VCaP (cell line): ENCODE measurements around the gene GNB1L.
A peak's percentile ranks its signal among the peaks of the same experiment; 100 is the strongest.

Experiments
- H3K27ac ChIP-seq: fragments of 450-650 bp; 2 replicates; pipeline ENCODE4 v1.5.1; 2017
- TF ChIP-seq, protein P1 (sequence below): fragments of 450-650 bp; conservative IDR thresholded peaks from 2 replicates; pipeline ENCODE4 v1.5.1; 2017; ENCODE audit warnings: mild to moderate bottlenecking, moderate library complexity

The GNB1L gene

DNA sequence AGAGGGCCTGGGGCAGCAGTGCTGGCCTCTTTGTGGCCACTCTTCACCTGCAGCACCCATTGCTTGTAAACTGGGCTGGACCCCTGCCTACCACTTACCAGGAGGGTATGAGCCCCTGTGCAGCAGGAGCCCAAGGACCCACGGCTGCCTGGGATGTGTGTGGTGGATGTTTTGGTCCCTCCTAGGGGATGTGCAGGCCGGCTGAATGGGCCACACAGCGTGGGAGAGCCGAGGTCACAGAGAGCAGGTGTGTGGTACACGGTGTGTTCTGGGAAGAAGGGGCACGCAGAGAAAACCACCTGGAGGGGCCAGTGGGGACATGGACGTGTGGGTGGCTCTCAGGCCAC lies 19.3 kb upstream of the GNB1L start:
- TF ChIP-seq, protein P1, sequence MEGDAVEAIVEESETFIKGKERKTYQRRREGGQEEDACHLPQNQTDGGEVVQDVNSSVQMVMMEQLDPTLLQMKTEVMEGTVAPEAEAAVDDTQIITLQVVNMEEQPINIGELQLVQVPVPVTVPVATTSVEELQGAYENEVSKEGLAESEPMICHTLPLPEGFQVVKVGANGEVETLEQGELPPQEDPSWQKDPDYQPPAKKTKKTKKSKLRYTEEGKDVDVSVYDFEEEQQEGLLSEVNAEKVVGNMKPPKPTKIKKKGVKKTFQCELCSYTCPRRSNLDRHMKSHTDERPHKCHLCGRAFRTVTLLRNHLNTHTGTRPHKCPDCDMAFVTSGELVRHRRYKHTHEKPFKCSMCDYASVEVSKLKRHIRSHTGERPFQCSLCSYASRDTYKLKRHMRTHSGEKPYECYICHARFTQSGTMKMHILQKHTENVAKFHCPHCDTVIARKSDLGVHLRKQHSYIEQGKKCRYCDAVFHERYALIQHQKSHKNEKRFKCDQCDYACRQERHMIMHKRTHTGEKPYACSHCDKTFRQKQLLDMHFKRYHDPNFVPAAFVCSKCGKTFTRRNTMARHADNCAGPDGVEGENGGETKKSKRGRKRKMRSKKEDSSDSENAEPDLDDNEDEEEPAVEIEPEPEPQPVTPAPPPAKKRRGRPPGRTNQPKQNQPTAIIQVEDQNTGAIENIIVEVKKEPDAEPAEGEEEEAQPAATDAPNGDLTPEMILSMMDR = no peak

DNA sequence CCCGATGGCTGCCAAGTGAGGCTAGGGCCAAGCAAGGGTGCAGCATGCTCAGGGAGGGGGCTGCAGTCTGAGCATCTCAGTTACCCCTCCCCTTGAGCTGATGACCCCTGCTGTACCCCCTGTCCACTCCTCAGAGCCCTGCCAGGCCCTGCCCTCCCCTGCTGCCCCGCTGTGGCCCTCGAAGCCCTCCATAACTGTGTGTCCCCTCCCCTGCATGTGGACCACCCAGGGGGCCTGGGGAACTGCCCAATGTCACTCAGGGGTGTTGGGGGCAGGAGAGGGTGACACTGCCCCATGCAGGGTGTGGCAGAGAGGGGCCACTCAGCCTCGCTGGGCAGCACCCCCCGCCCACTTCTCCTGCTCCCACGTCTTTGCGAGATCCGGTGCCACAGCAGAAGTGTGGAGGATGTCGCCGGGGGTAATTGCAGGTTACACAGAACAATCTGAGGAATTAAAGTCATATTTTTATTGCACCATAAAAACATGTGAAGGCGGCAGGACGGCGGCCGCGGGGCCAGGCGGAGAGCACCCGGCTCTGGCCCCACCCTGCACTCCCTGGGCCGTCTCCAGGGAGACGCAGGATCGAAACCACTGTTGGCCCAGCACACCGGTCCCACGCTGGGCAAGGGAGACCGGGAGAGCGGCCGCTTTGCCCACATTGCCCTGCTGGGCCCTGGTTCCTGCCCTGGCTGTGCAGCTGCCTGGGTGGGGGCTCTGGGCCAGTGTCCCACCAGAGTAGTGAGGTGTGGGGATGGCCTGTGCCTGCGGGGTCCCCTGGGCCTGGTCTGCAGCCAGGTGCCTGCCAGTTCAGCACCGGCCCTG lies 18.7 kb upstream of the GNB1L start:
- TF ChIP-seq, protein P1 = no peak
- H3K27ac ChIP-seq = peak overlapping the region; percentile 54

More for the DNA sequence above, 19.3 kb upstream of the GNB1L start:
- H3K27ac ChIP-seq = peak overlapping the region; percentile 54

DNA sequence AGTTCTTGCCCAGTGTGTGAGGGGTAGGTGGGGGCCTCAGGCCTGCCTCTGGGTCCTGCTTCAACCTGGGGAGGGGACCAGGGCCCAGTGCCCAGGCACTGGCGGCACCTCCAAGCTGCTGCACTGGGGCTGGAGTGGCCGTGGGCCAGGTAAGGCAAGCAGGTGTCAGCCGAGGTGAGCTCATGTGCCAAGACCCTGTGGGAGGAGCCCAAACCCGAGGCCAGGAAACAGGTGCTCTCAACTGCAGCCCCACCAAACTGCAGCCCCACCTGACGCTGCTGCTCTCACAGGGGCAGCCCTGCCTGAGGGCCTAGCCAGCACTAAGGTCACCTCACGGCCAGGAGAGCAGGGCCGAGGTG lies 18.1 kb upstream of the GNB1L start:
- TF ChIP-seq, protein P1 = no peak
- peak overlapping the region; percentile 54; the same call in 1 of the 2 replicates for H3K27ac ChIP-seq

DNA sequence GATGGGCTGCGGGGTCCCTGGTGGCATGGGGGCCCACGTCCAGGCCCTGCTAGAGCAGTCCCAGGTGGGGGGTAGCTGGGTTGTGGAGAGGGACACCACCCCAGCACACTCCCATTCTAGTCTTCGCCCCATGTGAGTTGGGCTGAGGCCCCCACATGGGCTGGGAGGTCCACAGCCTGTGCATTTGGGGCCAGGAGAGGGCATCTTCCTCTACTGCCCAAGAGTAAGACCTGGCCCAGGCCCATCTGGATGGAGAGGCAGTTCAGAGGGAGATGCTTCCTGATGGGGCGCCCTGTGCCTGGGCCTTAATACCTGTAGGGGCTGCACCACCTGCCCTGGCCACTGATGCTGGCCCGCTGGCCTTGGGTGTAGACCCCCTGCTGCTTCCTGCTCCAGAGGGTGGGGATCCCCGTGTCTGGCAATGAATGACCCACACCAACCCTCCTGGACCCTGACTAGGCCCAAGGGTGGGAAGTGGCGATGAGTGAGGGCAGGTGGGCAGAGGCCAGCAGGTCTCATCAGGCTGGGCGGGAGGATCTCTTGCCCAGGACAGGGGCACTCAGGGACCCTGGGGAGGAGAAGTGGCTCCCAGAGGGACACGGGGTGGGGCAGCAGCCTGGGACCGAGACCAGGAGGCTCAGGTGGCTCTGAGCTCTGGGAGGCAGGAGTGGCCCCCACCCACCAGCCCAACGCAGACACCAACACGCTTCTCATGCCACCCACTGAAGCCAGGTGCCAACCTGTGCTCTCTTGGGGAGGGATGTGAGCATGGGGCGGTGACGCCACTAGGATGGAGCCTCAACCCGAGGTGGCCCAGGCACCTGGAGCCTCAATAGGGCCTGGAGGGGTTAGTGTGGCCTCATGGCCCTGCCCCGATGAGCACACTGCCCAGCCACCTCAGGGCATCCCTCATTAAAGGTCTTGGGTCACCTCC lies 17.4 kb upstream of the GNB1L start:
- TF ChIP-seq, protein P1 = no peak
- no peak overlapping the region for H3K27ac ChIP-seq

DNA sequence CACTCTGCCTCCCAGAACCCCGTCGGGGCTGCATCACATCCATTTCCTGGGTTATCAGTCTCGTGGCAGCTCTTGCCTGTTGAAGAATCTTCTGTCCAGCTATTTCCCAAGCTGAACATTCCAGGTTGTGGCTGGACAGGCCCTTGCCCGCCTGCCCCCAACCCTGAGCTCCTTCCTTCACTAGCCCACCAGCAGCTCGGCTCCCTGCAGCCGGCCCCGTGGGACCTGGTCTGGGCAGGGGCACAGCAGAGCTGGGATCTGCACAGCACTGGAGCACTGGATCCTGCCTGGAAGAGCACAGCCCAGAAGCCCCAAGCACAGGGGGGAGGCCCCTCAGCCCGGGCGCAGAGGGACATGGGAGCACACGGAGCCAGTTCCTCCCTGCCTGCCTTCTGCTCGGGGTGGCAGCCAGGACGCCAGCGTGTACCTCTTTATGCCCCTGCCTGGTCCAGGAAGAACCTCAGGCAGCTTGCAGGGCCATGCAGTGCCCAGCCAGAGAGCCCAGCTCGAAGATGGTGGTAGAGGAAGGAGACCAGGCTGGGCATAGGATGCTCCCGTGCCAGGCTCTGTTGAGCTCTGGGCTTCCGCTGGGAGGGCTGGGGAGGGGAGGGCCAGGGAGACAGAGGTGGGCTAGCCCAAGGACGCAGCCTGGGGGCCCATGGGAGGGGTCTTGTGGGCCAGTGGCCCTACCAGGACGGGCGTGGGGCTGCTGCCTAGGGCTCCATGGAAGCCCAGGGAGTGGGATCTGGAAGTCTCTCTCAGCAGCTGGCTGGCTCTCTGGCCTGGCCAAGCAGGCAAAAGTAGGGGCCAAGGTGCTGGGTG lies 16.6 kb upstream of the GNB1L start:
- H3K27ac ChIP-seq = no peak overlapping the region
- TF ChIP-seq, protein P1 = no peak

DNA sequence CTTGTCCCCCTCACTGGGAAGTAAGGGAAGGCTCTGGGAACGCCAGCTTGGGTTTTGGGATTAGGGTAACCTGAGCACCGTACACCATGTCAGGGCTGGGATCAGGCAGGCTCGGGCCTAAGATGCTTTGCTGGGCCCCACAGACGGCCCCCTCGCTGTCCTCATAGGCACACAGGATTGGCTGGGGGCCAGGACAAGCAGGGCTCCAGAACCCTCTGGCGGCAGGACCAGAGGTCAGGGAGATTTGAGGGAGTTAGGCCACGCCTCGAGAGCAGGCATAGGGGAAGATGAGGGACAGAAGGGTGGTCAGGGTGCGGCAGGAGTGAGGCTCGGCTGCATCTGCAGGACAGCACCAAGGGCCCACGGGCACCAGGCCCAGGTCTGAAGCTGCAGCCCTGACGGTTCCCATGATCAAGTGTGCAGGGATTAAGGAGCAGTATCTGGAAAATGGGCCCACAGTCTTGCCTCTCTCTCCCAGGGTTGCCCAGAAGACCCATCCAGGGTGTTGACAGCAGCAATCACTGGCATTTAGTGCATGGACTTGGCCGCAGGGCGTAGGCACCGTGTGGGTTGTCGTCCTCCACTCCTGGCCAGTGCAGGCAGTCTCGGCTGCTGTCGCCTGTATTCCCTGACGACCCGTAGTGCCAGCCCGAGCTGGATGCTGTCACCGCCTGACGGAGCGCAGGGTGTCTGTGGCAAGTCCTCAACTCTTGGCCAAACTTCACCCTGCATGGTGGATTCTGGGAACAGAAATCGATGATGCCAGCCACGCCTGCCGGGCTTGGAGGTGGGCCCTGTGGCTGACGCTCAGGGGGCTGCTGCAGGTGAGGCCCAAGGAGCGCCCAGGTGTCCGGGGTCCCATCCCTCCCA lies 15.7 kb upstream of the GNB1L start:
- TF ChIP-seq, protein P1 = no peak
- H3K27ac ChIP-seq = no peak overlapping the region
